CD1c-positive myeloid dendritic cell (primary cell): ENCODE data around the gene SRGAP2B.
"Not testable (repeated sequence)": the region's sequence is repeated elsewhere in the genome, so short reads cannot be mapped to it uniquely, and the experiment has no call there.

Experiments
- DNase-seq: peaks from one replicate; pipeline ENCODE4 v3.0.0-alpha.2; 2016; ENCODE audit errors: extremely low spot score

Gene SRGAP2B

GRCh38 chr1:144998134-144998980, 96.8 kb downstream of the SRGAP2B start:
- DNase-seq, result not testable (repeated sequence)

- DNase-seq, result not testable (repeated sequence)
These were observed 99.2 kb downstream of the SRGAP2B start for GRCh38 chr1:144995833-144996410.

GRCh38 chr1:144992915-144993314, 102.2 kb downstream of the SRGAP2B start:
- not testable (repeated sequence) for DNase-seq

- DNase-seq, result not testable (repeated sequence)
These were observed 104.5 kb downstream of the SRGAP2B start for GRCh38 chr1:144990611-144991010.

GRCh38 chr1:144987131-144987530, 108.0 kb downstream of the SRGAP2B start:
- not testable (repeated sequence) for DNase-seq

GRCh38 chr1:144986171-144986860, 108.8 kb downstream of the SRGAP2B start:
- not testable (repeated sequence) for DNase-seq

GRCh38 chr1:144985550-144986170, 109.5 kb downstream of the SRGAP2B start:
- DNase-seq, result not testable (repeated sequence)

- not testable (repeated sequence) for DNase-seq
These were observed 112.2 kb downstream of the SRGAP2B start for GRCh38 chr1:144982802-144983525.

GRCh38 chr1:144981157-144981556, 114.0 kb downstream of the SRGAP2B start:
- not testable (repeated sequence) for DNase-seq

- not testable (repeated sequence) for DNase-seq
These were observed 115.0 kb downstream of the SRGAP2B start for GRCh38 chr1:144979960-144980595.

- not testable (repeated sequence) for DNase-seq
These were observed 117.3 kb downstream of the SRGAP2B start for GRCh38 chr1:144977856-144978255.

GRCh38 chr1:144971936-144972335, 123.2 kb downstream of the SRGAP2B start:
- DNase-seq, result not testable (repeated sequence)

- DNase-seq, result not testable (repeated sequence)
These were observed 128.6 kb downstream of the SRGAP2B start for GRCh38 chr1:144966488-144966887.

GRCh38 chr1:144964765-144965164, 130.4 kb downstream of the SRGAP2B start:
- not testable (repeated sequence) for DNase-seq

- DNase-seq, result not testable (repeated sequence)
These were observed 130.9 kb downstream of the SRGAP2B start for GRCh38 chr1:144964186-144964585.

- DNase-seq, result not testable (repeated sequence)
These were observed 131.6 kb downstream of the SRGAP2B start for GRCh38 chr1:144963571-144963970.

GRCh38 chr1:144961604-144962583, 133.2 kb downstream of the SRGAP2B start:
- not testable (repeated sequence) for DNase-seq

GRCh38 chr1:144960929-144961488, 134.1 kb downstream of the SRGAP2B start:
- DNase-seq, result not testable (repeated sequence)

- not testable (repeated sequence) for DNase-seq
These were observed 146.7 kb downstream of the SRGAP2B start for GRCh38 chr1:144948390-144948789.
